ENCODE measurements around the gene MTMR12. TPM values are rescaled to one million over a fixed set of nuclear protein-coding genes. Genes with fewer than 3 reads are reported as not detected.

MTMR12 gene
- total and polyA plus RNA-seq, 2 of the 4 experiments (the other 2 are of a cell fraction) = 11.1 to 21.3 TPM

- H3K9me3 ChIP-seq (ENCODE audit: control insufficient read depth, insufficient read depth, low read length) = no peaks in the 10 kb centered on the region
- no peak overlapping the region for H2BK20ac ChIP-seq (ENCODE audit: low read depth, low read length)
- H4K5ac ChIP-seq (ENCODE audit: low read depth, low read length) = no peak overlapping the region
- no peak overlapping the region for H2AK9ac ChIP-seq (replicated peaks; ENCODE audit: low read depth, low read length, poor library complexity)
- H3K4ac ChIP-seq (ENCODE audit: low read depth, low read length) = no peak overlapping the region
- no peak overlapping the region for H3K18ac ChIP-seq (ENCODE audit: low read depth, low read length)
- H3K4me2 ChIP-seq (ENCODE audit: low read depth, low read length) = no peak overlapping the region
- in situ Hi-C loops (cut with MboI; ENCODE audit: low sequenced_read_pairs) (no loop called here), intact Hi-C loops (cut with micrococcal nuclease) (no loop called here), dilution Hi-C loops (cut with HindIII; ENCODE audit: low sequenced_read_pairs, unreplicated experiment) (no loop called here)
- no CpG with 5 or more reads among the region's 2 CpGs for WGBS, 2 experiments (ENCODE audit: extremely low coverage in 2 of 2, insufficient read length in 1 of 2)
- H3K27me3 ChIP-seq (ENCODE audit: control insufficient read depth, insufficient read depth, low read length) = no peaks in the 10 kb centered on the region
- TF ChIP-seq CEBPB (IDR thresholded peaks at IDR 0.05; ENCODE audit: low read depth, low read length) = 0 out of 2 replicates have a peak, but pooled peaks have one; percentile 46
- TF ChIP-seq BHLHE40 (IDR thresholded peaks at IDR 0.05; ENCODE audit: low read depth, low read length) = no peak
- no peak for TF ChIP-seq RAD21 (IDR thresholded peaks at IDR 0.05; ENCODE audit: low read length)
- TF ChIP-seq RFX5 (IDR thresholded peaks at IDR 0.05; ENCODE audit: low read depth, low read length) = 0 out of 2 replicates have a peak, but pooled peaks have one; percentile 18
- peaks cover 3% of the 10 kb centered on the region; the same call in 1 of the 2 replicates for H3K9me1 ChIP-seq (ENCODE audit: insufficient read depth, low read length)
- no peak overlapping the region for H2AK5ac ChIP-seq (ENCODE audit: low read depth, low read length)
- POLR2A ChIA-PET (ENCODE audit: unreplicated experiment) = no interaction called here
- BruUV-seq (replicated peaks) = no TSS peak
- peaks cover 3% of the 10 kb centered on the region; the same call in 1 of the 2 replicates for H3K4me1 ChIP-seq (ENCODE audit: control insufficient read depth, insufficient read depth, low read length)
- H2BK5ac ChIP-seq (ENCODE audit: low read depth, low read length, poor library complexity, severe bottlenecking) = no peak overlapping the region
- no peak overlapping the region for H3K56ac ChIP-seq (ENCODE audit: extremely low read depth, insufficient read depth, low read length)
- peak overlapping the region; percentile 29; the same call in 1 of the 2 replicates for H3K27ac ChIP-seq (ENCODE audit: insufficient read depth, low read length)
- H2BK120ac ChIP-seq (ENCODE audit: low read depth, low read length) = no peak overlapping the region
- no peak overlapping the region for H4K91ac ChIP-seq (ENCODE audit: insufficient read depth, low read depth, low read length)
- H3K36me3 ChIP-seq (ENCODE audit: control insufficient read depth, insufficient read depth, low read length) = no peaks in the 10 kb centered on the region
- no peak overlapping the region for H4K8ac ChIP-seq (ENCODE audit: low read depth in 2 of 2, low read length in 2 of 2)
- ATAC-seq (ENCODE audit: low read depth) (peak; percentile 91), DNase-seq (peak; percentile 88)
- no peaks in the 10 kb centered on the region for H4K20me1 ChIP-seq (ENCODE audit: insufficient read depth, low read length)
- H2AFZ ChIP-seq (replicated peaks; ENCODE audit: low read length, poor library complexity) = no peak overlapping the region
- no peak overlapping the region for H2BK15ac ChIP-seq (ENCODE audit: low read depth, low read length)
- H3K4me3 ChIP-seq (ENCODE audit: insufficient read depth, low read depth, low read length) = no peak overlapping the region
- no peak overlapping the region for H3K9ac ChIP-seq (ENCODE audit: low read depth, low read length)
- H3K79me1 ChIP-seq (ENCODE audit: low read depth in 1 of 2, low read length in 2 of 2) = no peaks in the 10 kb centered on the region
- CTCF ChIA-PET = interaction anchor here (0.6 kb wide), 1 partner anchor 19 kb away, joined by 3 read pairs; no protein-coding TSS in a partner anchor
- no peak overlapping the region for H3K14ac ChIP-seq (replicated peaks; ENCODE audit: low read depth, low read length)
- H3K23ac ChIP-seq (ENCODE audit: low read depth, low read length) = no peak overlapping the region
Observed at GRCh38 chr5:32202394-32202793, 110.3 kb downstream of the MTMR12 start.

All from IMR-90 (cell line).